Activated naive CD4-positive, alpha-beta T cell (primary cell): Measurements from ENCODE around the gene PHYHD1.

Experiments used
- DNase-seq, 4 experiments: peaks; one replicate each; lab custom pipeline; 2025; lab: John Stamatoyannopoulos, UW

Gene PHYHD1

GRCh38 chr9:128972956-128973355 is 52.2 kb downstream of the PHYHD1 start:
- no peak for DNase-seq

- DNase-seq, result no peak
Observed at GRCh38 chr9:128979111-128979510, 58.3 kb downstream of the PHYHD1 start.

GRCh38 chr9:128983536-128983935 is 62.8 kb downstream of the PHYHD1 start:
- DNase-seq, result no peak

GRCh38 chr9:128986671-128987070 is 65.9 kb downstream of the PHYHD1 start:
- no peak for DNase-seq

- no peak for DNase-seq
Observed at GRCh38 chr9:128987805-128988204, 67.0 kb downstream of the PHYHD1 start.
